ENCODE results near the gene SLC16A10.

Gene SLC16A10

GRCh38 chr6:111154981-111155380 lies 67.7 kb downstream of the SLC16A10 start:
- Histone ChIP-seq H3K4me3 (replicated peaks; ENCODE audit: low read depth, low read length) (no peak overlapping the region), H3K27me3 (replicated peaks; ENCODE audit: control insufficient read depth, insufficient read depth, low read length) (no peaks in the 10 kb centered on the region), H3K36me3 (ENCODE audit: control insufficient read depth, insufficient read depth, low read length) (no peaks in the 10 kb centered on the region)
- DNase-seq (ENCODE audit: extremely low read depth, insufficient read length): no peak
- no peak for TF ChIP-seq CTCF (IDR thresholded peaks at IDR 0.05; ENCODE audit: insufficient read depth, low read length, poor library complexity, severe bottlenecking)

GRCh38 chr6:111157412-111157811 lies 70.1 kb downstream of the SLC16A10 start:
- no peaks in the 10 kb centered on the region for H3K36me3 ChIP-seq (ENCODE audit: control insufficient read depth, insufficient read depth, low read length)
- DNase-seq (ENCODE audit: extremely low read depth, insufficient read length): no peak
- no peak overlapping the region for H3K4me3 ChIP-seq (replicated peaks; ENCODE audit: low read depth, low read length)
- no peak for TF ChIP-seq CTCF (IDR thresholded peaks at IDR 0.05; ENCODE audit: insufficient read depth, low read length, poor library complexity, severe bottlenecking)
- H3K27me3 ChIP-seq (replicated peaks; ENCODE audit: control insufficient read depth, insufficient read depth, low read length): no peaks in the 10 kb centered on the region

GRCh38 chr6:111159633-111160032 lies 72.3 kb downstream of the SLC16A10 start:
- Histone ChIP-seq H3K27me3 (replicated peaks; ENCODE audit: control insufficient read depth, insufficient read depth, low read length) (no peaks in the 10 kb centered on the region), H3K36me3 (ENCODE audit: control insufficient read depth, insufficient read depth, low read length) (no peaks in the 10 kb centered on the region), H3K4me3 (replicated peaks; ENCODE audit: low read depth, low read length) (no peak overlapping the region)
- DNase-seq (ENCODE audit: extremely low read depth, insufficient read length): no peak
- TF ChIP-seq CTCF (IDR thresholded peaks at IDR 0.05; ENCODE audit: insufficient read depth, low read length, poor library complexity, severe bottlenecking): no peak

GRCh38 chr6:111161650-111162049 lies 74.3 kb downstream of the SLC16A10 start:
- no peak for TF ChIP-seq CTCF (IDR thresholded peaks at IDR 0.05; ENCODE audit: insufficient read depth, low read length, poor library complexity, severe bottlenecking)
- H3K27me3 ChIP-seq (replicated peaks; ENCODE audit: control insufficient read depth, insufficient read depth, low read length): no peaks in the 10 kb centered on the region
- no peak overlapping the region for H3K4me3 ChIP-seq (replicated peaks; ENCODE audit: low read depth, low read length)

GRCh38 chr6:111162504-111162903 lies 75.2 kb downstream of the SLC16A10 start:
- no peak overlapping the region for H3K4me3 ChIP-seq (replicated peaks; ENCODE audit: low read depth, low read length)
- no peak for DNase-seq (ENCODE audit: extremely low read depth, insufficient read length)
- no peaks in the 10 kb centered on the region for H3K27me3 ChIP-seq (replicated peaks; ENCODE audit: control insufficient read depth, insufficient read depth, low read length)
- no peaks in the 10 kb centered on the region for H3K36me3 ChIP-seq (ENCODE audit: control insufficient read depth, insufficient read depth, low read length)
- TF ChIP-seq CTCF (IDR thresholded peaks at IDR 0.05; ENCODE audit: insufficient read depth, low read length, poor library complexity, severe bottlenecking): no peak

More at GRCh38 chr6:111161650-111162049, 74.3 kb downstream of the SLC16A10 start:
- H3K36me3 ChIP-seq (ENCODE audit: control insufficient read depth, insufficient read depth, low read length): no peaks in the 10 kb centered on the region
- DNase-seq (ENCODE audit: extremely low read depth, insufficient read length): no peak

Measured in GM06990 (cell line).